Measurements from ENCODE around the gene RIT1. TPM values are rescaled to one million over a fixed set of nuclear protein-coding genes. Genes with fewer than 3 reads are reported as not detected.
A peak's percentile ranks its signal among the peaks of the same experiment; 100 is the strongest.

Gene RIT1
- total RNA-seq, 4 donors from 2014 or later, result 13.6 to 31.1 (median 17.4) TPM

- Histone ChIP-seq H3K4me1 (peaks cover 0 to 69% (median 52%) of the 10 kb centered on the region in 4 donors), H3K36me3 (peaks cover 0 to 32% (median 0%) of the 10 kb centered on the region in 3 donors), H3K27me3 (no peaks in the 10 kb centered on the region), H3K4me3 (no peak overlapping the region), H3K9me3 (no peaks in the 10 kb centered on the region), H3K27ac (peak overlapping the region in 3 of 4 donors; percentile 45 to 96 (median 87))
- TF ChIP-seq POLR2A (IDR thresholded peaks at IDR 0.05) (no peak), CTCF (IDR thresholded peaks at IDR 0.05) (no peak)
- DNase-seq, result no peak
These were observed 33.3 kb upstream of the RIT1 start for GRCh38 chr1:155944444-155944799.

GRCh38 chr1:155942578-155943141 lies 31.5 kb upstream of the RIT1 start:
- Histone ChIP-seq H3K27ac (peak overlapping the region; percentile 80 to 96 (median 90)), H3K4me1 (peaks cover 0 to 69% (median 52%) of the 10 kb centered on the region in 4 donors), H3K9me3 (no peaks in the 10 kb centered on the region), H3K36me3 (peaks cover 0 to 14% (median 0%) of the 10 kb centered on the region in 3 donors), H3K27me3 (no peaks in the 10 kb centered on the region), H3K4me3 (peak overlapping the region in 3 of 4 donors; percentile 10 to 60 (median 50))
- DNase-seq, result peak in 2 of 3 donors; percentile 80
- no peak for TF ChIP-seq CTCF (IDR thresholded peaks at IDR 0.05)
- TF ChIP-seq POLR2A (IDR thresholded peaks at IDR 0.05), result peak; percentile 65 to 82

- H3K9me3 ChIP-seq, result no peaks in the 10 kb centered on the region
- H3K4me3 ChIP-seq, result peak overlapping the region in 3 of 4 donors; percentile 10 to 60 (median 50)
- TF ChIP-seq POLR2A (IDR thresholded peaks at IDR 0.05), result no peak
- no peak for TF ChIP-seq CTCF (IDR thresholded peaks at IDR 0.05)
- peak overlapping the region; percentile 80 to 96 (median 90) for H3K27ac ChIP-seq
- no peaks in the 10 kb centered on the region for H3K27me3 ChIP-seq
- peak in 2 of 3 donors; percentile 50 to 67 for DNase-seq
- peaks cover 0 to 8% (median 0%) of the 10 kb centered on the region in 3 donors for H3K36me3 ChIP-seq
- peaks cover 0 to 68% (median 47%) of the 10 kb centered on the region in 4 donors for H3K4me1 ChIP-seq
These were observed 30.8 kb upstream of the RIT1 start for GRCh38 chr1:155941845-155942531.

GRCh38 chr1:155940993-155941844 lies 30.1 kb upstream of the RIT1 start, which contains the start of gene RXFP4:
Gene RXFP4, plus strand, starts transcription at chr1:155941638. Its CDS starts 72 bp downstream, at chr1:155941710.
- no peaks in the 10 kb centered on the region for H3K36me3 ChIP-seq
- no peaks in the 10 kb centered on the region for H3K9me3 ChIP-seq
- peaks cover 0 to 60% (median 42%) of the 10 kb centered on the region in 4 donors for H3K4me1 ChIP-seq
- peak within 1 kb of the TSS in 3 of 4 donors; percentile 10 to 60 (median 50) for H3K4me3 ChIP-seq
- peak in 2 of 3 donors; percentile 80 to 83 for DNase-seq
- H3K27ac ChIP-seq, result peak within 1 kb of the TSS; percentile 80 to 96 (median 90)
- no peaks in the 10 kb centered on the region for H3K27me3 ChIP-seq
- TF ChIP-seq POLR2A (IDR thresholded peaks at IDR 0.05) (peak; percentile 30 to 77), CTCF (IDR thresholded peaks at IDR 0.05) (no peak)

GRCh38 chr1:155940482-155940992 lies 29.4 kb upstream of the RIT1 start:
- no peaks in the 10 kb centered on the region for H3K27me3 ChIP-seq
- peak overlapping the region; percentile 80 to 96 (median 90) for H3K27ac ChIP-seq
- H3K9me3 ChIP-seq, result no peaks in the 10 kb centered on the region
- TF ChIP-seq POLR2A (IDR thresholded peaks at IDR 0.05), result peak in 1 of 2 donors; percentile 37
- no peak for TF ChIP-seq CTCF (IDR thresholded peaks at IDR 0.05)
- no peaks in the 10 kb centered on the region for H3K36me3 ChIP-seq
- DNase-seq, result peak in 2 of 3 donors; percentile 63 to 72
- H3K4me1 ChIP-seq, result peaks cover 0 to 53% (median 37%) of the 10 kb centered on the region in 4 donors
- peak overlapping the region in 2 of 4 donors; percentile 6 to 50 for H3K4me3 ChIP-seq

Measured in Peyer's patch (tissue), 4 donors.